Stimulated activated CD4-positive, alpha-beta T cell treated with anti-CD3 and anti-CD28 coated beads, TNF-alpha, amount 100 ng/mL, for 48 hours (primary cell): ENCODE measurements around the gene TNRC6B.
"Not testable (repeated sequence)": the region's sequence is repeated elsewhere in the genome, so short reads cannot be mapped to it uniquely, and the experiment has no call there.

Experiments
- DNase-seq, 3 donors: peaks; one replicate each; pipeline ENCODE4 v3.0.0-alpha.2; 2020; ENCODE audit warnings: low read depth in 3 of 3

The TNRC6B gene

DNA sequence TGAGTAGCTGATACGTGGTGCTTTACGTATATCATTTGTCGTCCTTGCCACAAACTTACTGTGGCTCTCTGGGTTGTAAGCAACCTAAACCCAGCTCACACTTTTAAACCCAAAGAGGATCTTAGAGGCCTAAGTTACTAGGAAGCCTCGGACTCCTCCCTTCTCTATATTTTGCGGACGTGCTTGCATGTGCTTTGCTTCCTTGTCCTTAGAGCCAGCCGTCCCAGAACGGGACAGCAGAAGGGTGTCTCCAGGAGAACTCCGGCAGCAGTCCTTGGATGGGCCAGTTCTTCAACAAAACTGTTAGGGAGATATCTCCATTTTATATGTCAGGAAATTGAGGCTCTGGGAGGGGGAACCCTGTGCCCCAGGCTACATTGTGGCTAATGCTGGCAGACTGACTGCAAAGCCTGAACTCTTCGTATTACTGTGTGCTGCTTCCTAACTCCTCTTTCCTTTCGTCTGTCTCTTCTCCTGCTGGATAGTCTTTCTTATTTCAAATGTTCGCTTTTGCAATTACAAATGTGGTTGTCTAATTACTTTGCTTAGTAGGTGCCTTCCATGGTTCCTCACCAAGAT, 33.8 kb downstream of the TNRC6B start:
- no peak for DNase-seq

DNA sequence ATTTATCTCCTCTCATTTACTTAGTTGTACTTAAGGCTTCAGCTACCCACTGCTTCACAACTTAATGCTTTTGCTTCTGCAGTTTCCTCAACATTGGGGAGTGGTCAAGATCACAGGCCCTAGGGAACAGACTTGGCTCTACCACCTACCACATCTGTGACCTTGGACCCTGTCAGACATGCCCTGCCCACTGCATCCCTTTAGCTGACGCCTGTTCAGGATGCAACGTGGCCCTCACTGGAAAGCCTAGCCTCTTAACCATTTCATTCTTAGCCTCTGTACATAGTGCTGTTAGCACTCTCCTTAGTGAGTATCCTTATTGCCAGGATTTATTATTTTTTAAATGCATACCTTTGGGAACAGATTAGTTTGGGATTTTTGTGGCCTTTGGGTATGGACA, 34.4 kb downstream of the TNRC6B start:
- no peak for DNase-seq

DNA sequence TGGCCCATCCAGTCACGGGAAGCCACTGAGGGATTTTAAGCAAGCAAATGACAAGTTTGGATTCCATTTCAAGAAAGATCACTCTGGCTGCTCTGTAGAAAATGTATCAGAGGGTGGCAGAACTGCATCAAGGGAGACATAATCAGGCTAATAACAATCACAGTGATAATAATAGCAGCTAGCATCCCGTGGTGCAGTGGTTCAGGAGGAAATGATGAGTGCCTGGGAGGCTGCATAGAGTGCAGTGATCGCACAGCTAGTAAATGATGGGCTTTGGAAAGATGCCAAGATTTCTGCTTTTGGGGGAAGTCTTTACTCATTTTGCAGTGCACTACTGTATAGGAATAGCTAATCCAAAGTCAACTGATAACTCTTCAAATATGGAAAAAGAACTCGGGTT, 35.8 kb downstream of the TNRC6B start:
- DNase-seq: no peak

- DNase-seq: no peak
Measured at GRCh38 chr22:40215266-40215665, 37.5 kb downstream of the TNRC6B start.

- DNase-seq: no peak
Measured at GRCh38 chr22:40216041-40216756, 38.5 kb downstream of the TNRC6B start.

DNA sequence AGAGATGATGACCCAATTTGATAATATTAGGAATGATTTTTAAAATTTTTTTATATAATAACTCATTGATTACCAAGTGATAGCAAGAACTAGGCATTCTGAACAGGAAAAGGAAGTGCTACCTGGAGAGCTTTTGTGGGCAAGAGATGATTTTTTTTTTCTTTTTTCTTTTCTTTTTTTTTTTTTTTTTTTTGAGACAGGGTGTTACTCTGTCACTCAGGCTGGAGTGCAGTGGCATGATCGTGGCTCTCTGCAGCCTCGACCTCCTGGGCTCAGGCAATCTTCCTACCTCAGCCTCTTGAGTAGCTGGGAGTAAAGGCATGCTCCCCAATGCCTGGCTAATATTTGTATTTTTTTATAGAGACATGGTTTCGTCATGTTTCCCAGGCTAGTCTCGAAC, 40.4 kb downstream of the TNRC6B start:
- DNase-seq: no peak

- no peak for DNase-seq
Measured at GRCh38 chr22:40218723-40219294, 41.1 kb downstream of the TNRC6B start.

GRCh38 chr22:40220316-40221054, 42.8 kb downstream of the TNRC6B start:
- no peak for DNase-seq

DNA sequence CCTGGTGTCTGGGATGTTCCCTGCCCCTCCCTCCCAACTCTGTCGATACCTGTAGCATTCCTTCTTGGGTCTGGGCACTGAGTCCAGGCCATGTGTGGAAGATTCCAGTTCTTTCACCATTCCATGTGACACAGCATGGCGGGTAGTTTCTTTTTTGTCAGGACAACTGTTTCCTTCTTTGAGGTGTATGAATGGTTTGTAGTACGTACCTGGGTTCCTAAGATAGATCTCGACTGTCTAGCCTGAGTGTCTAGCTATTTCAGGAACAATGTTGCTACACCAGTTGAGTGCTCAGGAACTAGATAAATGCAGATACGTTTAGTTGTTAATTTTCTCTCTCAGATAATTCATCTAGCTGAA, 43.3 kb downstream of the TNRC6B start:
- no peak for DNase-seq

- not testable (repeated sequence) for DNase-seq
Measured at GRCh38 chr22:40222979-40223378, 45.3 kb downstream of the TNRC6B start.

- no peak for DNase-seq
Measured at GRCh38 chr22:40224702-40225101, 47.0 kb downstream of the TNRC6B start.

- no peak for DNase-seq
Measured at GRCh38 chr22:40226620-40227019, 48.9 kb downstream of the TNRC6B start.

DNA sequence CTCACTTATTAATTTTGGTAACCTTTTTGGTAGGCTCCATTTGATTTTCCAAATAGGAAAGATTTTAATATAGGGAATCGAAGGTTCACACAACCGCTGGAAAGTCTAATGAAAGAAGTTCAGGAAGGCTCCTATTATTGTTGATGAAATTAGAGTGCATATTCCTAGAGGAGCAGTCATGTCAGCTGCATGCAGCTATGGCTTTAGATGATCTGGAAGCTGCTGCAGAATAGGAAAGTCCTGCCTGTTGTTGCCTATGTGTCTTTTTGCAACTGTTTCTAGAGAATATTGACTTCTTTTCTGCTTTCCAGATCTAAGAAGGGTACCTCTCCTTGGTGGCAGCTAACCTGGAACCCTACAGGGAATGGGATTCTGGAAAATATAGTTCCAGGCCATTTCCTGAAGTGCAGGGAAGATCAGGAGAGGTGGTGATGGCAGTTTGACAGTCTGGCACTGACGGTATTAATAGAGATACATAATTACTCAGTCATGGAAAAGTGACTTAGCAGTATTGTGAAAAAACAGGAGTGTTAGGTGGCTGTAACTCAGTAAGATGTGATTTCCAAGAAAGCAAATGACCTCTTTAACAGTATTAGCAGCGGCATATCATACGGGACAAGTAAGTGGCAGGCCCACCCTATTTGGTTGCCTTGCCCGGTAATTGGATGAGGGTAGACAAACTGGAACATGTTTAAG, 54.0 kb downstream of the TNRC6B start:
- DNase-seq: no peak

DNA sequence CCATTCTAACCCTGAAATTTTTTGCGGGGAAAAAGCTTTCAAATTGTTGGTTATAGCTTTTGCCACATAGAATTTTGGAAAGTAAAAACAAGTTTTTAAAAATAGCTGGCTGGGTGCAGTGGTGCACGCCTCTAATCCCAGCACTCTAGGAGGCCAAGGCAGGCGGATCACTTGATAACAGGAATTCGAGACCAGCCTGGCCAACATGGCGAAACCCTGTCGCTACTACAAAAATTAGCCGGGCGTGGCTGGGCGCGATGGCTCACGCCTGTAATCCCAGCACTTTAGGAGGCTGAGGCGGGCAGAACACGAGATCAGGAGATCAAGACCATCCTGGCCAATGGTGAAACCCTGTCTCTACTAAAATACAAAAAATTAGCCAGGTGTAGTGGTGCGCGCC, 54.9 kb downstream of the TNRC6B start:
- no peak for DNase-seq

GRCh38 chr22:40233886-40234285, 56.2 kb downstream of the TNRC6B start:
- no peak for DNase-seq

DNA sequence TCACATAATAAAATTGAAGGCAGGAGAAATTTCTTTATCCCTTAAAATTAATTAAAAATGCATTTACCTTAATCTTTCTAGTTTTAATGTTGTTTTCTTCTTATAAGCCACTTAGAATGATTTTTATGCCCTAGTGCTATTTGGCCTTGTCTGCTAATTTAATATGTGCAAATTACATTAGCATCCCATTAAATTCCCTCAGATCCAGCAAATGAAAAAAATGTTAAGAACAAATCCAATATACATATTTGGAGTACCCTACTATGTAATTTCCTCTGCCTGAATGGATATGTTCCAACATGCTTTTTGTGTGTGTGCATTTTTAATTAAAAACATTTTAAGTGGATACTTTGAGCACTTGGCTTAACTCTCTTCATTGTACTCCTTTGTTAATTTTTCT, 56.9 kb downstream of the TNRC6B start:
- DNase-seq: no peak

GRCh38 chr22:40235308-40235707, 57.6 kb downstream of the TNRC6B start:
- DNase-seq: no peak

DNA sequence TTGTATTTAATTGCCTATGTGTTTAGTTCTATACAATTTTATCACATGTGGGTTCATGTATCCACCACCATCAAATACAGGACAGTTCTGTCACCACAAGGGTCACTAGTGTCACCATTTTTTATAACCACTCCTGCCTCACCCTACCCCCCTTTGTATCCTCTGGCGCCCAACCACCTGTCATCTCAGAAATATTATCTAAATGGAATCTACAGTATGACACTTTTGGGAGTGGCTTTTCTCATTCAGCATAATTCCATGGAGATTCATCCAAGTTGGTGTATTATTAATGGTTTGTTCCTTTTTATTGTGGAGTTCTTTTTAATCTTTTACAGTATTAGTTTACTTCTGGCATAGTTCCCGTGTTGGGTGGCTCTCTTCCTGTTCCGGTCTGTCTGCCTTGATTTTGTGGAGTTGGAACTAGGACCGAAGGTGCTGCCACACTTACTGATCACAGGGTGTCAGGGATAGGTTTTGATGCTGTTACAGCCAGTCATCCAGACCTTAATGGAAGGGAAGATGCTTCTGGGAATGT, 58.5 kb downstream of the TNRC6B start:
- no peak for DNase-seq

GRCh38 chr22:40237241-40237640, 59.5 kb downstream of the TNRC6B start:
- DNase-seq: no peak

DNA sequence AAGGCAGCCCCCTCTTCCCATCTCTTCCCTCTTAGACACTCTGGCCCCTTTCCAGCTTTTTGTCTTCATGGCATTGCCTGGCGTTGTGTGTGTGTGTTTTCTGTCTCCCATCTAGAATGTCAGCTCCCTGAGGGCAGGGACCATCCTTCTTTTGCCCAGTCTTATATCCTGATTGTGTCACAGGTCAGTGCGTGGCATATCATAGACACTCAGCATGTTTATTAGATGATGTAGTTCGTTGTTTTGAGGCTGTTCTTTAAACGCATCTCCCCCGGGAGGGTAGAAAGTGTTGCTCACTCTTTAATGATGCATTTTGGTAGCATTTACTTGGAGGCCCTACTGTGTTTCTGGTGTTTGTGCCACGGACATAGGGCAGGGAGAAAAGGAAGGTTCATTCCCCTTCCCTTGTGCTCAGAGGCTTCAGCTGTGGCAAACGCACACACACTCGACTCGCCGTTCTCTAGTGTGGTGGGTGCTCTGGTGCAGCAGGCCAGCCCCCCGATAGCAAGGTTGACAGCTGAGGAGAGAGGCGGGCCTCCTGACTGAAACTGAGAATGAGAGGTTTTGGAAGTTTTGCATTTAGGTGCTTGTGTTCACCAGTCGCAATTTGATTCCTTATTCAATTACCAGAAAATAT, 60.2 kb downstream of the TNRC6B start:
- DNase-seq: no peak
